AG10803 (cell line): ENCODE results near the gene CXCL8.
"Not testable (repeated sequence)": the region's sequence is repeated elsewhere in the genome, so short reads cannot be mapped to it uniquely, and the experiment has no call there.

Experiments
- DNase-seq: peaks from one replicate; pipeline ENCODE4 v3.0.0; 2010; ENCODE audit warnings: low read depth
- H3K4me3 ChIP-seq: 2 replicates; pipeline ENCODE4 v1.5.1; 2011; ENCODE audit warnings: mild to moderate bottlenecking, low read length, control low read depth
- CTCF ChIP-seq: conservative IDR thresholded peaks from 2 replicates; pipeline ENCODE4 v1.5.1; 2011; ENCODE audit warnings: mild to moderate bottlenecking, low read length, control low read depth, inconsistent platforms

The CXCL8 gene

GRCh38 chr4:73765296-73765695, 24.9 kb downstream of the CXCL8 start:
- no peak for TF ChIP-seq CTCF
- no peak overlapping the region for H3K4me3 ChIP-seq
- DNase-seq = no peak

- H3K4me3 ChIP-seq = no peak overlapping the region
- TF ChIP-seq CTCF = no peak
- DNase-seq = no peak
Observed at GRCh38 chr4:73770917-73771316, 30.5 kb downstream of the CXCL8 start.

- TF ChIP-seq CTCF = no peak
- no peak for DNase-seq
Observed at GRCh38 chr4:73772363-73772762, 32.0 kb downstream of the CXCL8 start.

GRCh38 chr4:73774406-73774805, 34.0 kb downstream of the CXCL8 start:
- not testable (repeated sequence) for H3K4me3 ChIP-seq, DNase-seq

More at GRCh38 chr4:73772363-73772762, 32.0 kb downstream of the CXCL8 start:
- no peak overlapping the region for H3K4me3 ChIP-seq

GRCh38 chr4:73776321-73776729, 36.0 kb downstream of the CXCL8 start:
- no peak for TF ChIP-seq CTCF
- peak; percentile 70 for DNase-seq
- H3K4me3 ChIP-seq = no peak overlapping the region

GRCh38 chr4:73777612-73778011, 37.2 kb downstream of the CXCL8 start:
- no peak overlapping the region for H3K4me3 ChIP-seq
- DNase-seq = peak; percentile 27
- TF ChIP-seq CTCF = no peak

- no peak for TF ChIP-seq CTCF
- no peak for DNase-seq
- no peak overlapping the region for H3K4me3 ChIP-seq
Observed at GRCh38 chr4:73780243-73780642, 39.9 kb downstream of the CXCL8 start.

- no peak for TF ChIP-seq CTCF
- DNase-seq = no peak
- no peak overlapping the region for H3K4me3 ChIP-seq
Observed at GRCh38 chr4:73780834-73781233, 40.5 kb downstream of the CXCL8 start.
